ENCODE data around the gene C2CD4A.
"Not testable (repeated sequence)": the region's sequence is repeated elsewhere in the genome, so short reads cannot be mapped to it uniquely, and the experiment has no call there.

C2CD4A gene, protein sequence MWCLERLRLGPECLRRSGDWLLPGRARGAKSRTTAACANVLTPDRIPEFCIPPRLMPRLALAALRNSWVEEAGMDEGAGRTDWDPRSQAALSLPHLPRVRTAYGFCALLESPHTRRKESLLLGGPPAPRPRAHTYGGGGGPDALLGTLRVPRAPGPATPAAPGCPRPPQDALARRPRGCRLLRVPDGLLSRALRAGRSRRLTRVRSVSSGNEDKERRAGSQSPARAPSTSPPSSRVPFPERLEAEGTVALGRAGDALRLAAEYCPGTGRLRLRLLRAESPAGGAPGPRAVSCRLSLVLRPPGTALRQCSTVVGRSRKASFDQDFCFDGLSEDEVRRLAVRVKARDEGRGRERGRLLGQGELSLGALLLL

DNA sequence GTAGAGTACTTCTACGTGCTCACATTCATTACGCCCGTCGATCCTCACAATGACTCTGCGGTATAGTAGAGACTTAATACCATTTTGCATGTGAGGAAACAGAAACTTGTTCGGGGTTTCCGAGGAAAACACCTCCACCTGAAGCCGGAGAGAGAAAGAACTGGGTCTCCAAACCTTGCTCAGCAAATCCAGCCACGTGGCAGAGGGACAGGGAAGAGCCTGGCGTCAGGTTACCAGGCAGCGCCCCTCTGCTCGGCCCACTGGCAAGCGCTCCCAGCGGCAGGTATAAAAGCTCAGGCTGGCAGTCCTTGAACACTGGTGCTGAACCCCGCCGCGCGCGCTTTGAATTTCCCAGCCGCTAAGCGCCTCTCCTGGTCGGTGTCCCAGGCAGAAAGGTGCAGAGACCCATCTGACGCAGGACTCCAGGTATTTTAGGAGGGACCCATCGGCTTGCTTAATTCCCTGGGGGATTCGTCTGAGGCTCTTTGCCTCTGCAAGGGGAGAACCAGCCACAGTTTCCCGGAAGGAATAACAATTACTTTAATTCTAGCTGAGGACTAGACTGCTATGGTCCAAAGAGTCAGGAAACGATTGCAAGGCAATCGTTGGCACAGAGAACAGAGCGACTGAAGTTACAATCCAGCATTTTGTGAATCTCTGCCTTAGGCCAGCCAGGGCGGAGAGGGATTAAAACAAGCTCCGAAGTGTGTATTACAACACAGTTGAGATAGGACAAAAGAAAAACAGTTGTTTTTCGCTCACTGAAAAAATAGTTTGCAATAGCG lies at the start of gene C2CD4A:
TSS of gene C2CD4A (plus strand) at position 315 of the 785 bp plus-strand sequence. CDS start 637 bp downstream, outside the sequence.
- peak; percentile 19 to 41 for DNase-seq (ENCODE audit: low read depth in 2 of 2)

DNA sequence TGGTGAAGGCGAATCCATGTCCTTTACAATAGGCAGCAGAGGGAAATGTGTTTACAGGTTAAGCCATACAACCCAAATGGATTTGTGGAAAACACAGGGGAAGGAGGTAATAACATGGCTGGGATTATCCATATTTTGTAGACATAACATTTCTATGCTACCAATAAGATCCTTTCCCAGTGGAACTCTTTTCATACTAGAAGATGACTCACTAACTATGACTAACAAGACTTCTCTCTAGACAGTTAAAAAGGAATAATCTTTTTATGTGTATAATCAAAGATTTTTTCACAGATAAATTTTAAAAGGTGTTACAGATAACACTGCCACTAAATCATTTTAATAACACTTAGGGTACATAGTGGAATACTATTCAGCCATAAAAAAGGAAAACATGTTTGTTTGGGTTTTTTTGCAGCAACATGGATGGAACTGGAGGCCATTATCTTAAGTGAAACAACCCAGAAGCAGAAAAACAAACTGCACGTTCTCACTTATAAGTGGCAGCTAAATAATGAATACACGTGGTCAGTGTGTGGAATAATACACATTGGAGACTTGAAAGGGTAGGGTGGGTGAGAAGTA lies 46.1 kb upstream of the C2CD4A start:
- no peak for DNase-seq (ENCODE audit: low read depth in 2 of 2)

DNA sequence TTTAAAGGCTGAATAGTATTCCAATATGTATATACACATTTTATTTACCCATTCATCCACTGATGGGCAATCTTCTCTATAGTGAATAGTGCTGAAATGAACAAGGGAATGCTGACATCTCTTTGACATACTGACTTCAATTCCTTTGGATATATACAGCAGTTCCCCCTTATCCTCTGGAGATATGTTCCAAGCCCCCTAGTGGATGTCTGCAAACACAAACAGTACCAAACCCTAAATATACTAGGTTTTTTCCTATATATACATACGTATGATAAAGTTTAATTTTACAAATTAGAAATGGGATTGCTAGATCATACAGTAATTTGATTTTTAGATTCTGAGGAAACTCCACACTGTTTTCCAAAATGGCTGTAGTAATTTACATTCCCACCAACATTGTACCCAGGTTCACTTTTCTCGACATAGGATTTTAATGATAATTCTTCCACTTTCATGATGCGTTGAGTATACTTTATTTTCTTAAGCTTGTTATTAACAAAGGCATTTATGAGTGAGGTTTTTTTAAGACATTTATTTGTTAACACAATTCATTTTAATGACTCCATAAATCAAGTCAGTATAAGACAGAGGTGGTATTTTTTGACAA lies 44.7 kb upstream of the C2CD4A start:
- no peak for DNase-seq (ENCODE audit: low read depth in 2 of 2)

DNA sequence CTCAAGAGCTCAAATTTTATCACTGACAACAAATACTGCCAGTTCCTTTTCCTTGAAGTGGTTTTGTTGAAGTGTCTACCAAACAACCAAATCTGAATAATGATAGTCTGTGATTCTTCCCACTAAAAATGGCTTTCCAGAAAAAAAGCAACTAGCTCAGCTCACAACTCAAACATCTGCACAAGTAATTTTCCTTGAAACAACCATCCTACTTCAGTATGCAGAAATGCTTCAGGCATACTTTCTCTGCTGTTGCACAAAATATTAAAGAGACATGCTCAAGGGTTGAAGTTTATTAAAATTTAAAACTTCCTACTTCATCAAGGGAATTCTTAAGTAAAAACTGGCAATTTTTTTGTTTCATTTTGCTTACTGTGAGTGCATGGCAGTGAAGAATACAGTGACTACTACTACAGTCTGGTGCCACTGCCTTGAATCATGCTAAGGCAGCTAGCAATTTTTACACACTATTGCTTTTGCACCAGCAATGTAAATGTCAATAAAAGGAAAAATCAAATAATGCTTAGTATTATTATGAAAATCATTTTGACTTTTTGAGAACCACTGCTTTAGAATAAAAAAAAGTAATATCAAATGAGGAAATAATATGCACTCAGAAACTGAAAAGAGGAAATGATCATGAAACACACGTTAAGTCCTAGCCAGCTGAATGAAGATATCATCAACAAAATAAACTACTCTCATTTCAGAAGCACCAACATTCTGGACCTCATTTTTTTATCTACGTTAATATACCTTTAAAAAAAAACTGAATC lies 40.1 kb upstream of the C2CD4A start:
- DNase-seq (ENCODE audit: low read depth in 2 of 2) = no peak

DNA sequence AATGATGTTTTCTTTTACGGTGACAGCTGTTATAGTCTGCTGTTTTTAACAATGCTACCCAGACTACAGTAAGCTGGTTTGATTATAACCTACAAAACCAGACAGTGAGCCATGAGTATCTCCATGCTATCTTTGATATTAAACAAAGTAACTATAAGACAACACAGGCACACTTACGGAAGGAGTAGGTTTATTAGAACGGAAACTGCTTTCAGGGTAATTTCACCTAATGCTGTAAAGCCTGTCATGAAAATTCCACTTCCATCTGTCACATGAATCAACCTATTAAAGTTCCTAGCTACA lies 39.6 kb upstream of the C2CD4A start:
- DNase-seq (ENCODE audit: low read depth in 2 of 2) = no peak

DNA sequence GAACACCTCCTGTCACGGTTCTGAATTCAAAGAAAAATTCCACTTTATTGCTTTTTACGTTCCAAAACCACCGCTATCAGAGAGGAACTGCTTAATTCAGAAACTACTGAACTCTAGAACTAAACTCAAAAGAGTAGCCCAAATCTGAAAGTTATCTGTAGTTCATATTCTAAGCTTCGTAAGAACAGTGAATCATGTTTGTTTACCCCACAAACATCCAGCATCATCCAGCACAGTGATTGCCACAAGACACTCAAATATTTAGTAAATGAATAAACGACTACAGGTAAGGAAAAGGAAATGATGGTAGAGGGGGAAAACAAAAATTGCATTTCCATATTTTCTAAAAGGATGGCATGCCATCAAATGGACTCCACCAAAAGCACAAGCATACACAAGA lies 38.9 kb upstream of the C2CD4A start:
- DNase-seq (ENCODE audit: low read depth in 2 of 2) = no peak

DNA sequence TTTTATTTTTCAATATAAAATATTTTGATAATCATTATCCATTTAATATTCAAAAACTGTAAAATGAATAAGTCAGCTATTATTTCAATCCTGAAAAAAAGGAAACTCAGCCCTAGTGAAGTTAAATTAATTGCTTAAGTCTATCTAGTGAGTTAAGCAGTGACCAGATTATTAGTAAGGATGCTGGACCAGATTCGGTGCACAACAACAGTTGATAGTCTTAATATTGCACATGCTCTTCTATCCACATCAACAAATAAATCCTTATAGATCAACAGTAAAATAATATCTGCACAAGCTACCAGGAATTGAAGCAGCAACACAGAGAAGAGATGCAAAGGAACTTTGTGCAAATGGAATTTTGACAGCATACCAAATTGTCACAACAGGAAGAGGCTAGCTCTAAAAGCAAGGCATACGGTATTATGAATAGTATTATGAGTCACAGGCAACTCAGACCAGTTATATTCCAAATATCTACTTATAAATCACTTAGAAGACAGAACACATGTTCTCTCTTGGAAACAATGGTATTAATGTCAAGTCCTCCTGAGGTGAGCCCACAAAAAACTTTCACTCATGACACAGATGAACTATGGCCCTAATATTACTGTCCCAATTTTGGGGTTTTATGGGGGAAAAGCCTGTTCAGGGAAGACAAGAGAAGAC lies 31.4 kb upstream of the C2CD4A start:
- no peak for DNase-seq (ENCODE audit: low read depth in 2 of 2)

DNA sequence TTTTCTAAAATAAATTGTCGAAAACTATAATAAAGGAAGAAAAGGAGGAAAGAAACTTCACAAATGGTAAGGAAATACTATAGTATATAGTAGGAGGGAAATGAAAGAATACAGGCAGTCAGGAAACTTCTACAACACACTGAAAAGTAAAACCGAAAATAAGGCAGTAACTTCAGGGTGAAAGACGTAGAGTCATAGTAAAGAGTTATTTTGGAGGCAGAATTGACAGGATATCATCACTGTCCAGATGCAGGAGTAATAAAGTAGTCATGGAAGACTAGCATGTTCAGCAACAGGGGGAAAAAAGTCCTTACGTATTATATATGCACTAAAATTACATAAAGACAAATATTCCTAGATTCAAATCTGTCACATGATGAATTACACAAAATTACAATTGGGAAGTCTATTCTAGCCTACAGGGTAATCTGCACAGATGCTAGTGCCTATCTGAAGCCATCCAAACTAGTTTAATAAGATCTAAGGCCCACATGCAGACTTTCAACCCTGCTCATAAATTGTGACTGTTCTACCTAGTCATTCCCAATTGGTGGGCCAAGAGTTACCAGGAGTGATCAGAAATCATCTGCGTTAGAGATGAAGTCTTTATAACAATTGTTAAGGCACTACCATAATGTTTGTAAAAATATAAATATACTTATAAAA lies 20.6 kb upstream of the C2CD4A start:
- DNase-seq (ENCODE audit: low read depth in 2 of 2) = no peak

DNA sequence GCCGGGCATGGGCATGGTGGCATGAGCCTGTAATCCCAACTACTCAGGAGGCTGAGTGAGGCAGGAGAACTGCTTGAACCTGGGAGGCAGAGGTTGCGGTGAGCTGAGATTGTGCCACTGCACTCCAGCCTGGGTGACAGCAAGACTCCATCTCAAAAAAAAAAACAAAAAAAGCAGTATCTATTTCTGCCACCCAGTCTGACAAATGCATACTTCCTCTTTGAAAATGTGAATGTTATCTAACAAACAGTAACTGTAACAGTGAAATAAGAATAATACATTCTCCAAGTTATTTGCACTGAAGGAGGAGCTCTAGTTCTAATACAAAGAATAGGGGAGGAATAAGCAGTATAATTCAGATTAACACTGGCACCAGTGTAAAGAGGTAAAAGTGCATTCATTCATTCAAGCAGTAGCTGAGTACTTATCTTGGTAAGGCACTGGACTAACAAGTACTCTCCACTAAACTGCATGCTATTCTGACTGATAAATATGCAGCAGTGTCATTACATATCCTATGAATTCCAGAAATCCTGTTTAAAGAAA lies 19.4 kb upstream of the C2CD4A start:
- no peak for DNase-seq (ENCODE audit: low read depth in 2 of 2)

DNA sequence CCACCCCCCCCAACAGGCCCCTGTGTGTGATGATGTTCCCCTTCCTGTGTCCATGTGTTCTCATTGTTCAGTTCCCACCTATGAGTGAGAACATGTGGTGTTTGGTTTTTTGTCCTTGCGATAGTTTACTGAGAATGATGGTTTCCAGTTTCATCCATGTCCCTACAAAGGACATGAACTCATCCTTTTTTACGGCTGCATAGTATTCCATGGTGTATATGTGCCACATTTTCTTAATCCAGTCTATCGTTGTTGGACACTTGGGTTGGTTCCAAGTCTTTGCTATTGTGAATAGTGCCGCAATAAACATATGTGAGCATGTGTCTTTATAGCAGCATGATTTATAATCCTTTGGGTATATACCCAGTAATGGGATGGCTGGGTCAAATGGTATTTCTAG lies 18.5 kb upstream of the C2CD4A start:
- DNase-seq (ENCODE audit: low read depth in 2 of 2) = not testable (repeated sequence)

DNA sequence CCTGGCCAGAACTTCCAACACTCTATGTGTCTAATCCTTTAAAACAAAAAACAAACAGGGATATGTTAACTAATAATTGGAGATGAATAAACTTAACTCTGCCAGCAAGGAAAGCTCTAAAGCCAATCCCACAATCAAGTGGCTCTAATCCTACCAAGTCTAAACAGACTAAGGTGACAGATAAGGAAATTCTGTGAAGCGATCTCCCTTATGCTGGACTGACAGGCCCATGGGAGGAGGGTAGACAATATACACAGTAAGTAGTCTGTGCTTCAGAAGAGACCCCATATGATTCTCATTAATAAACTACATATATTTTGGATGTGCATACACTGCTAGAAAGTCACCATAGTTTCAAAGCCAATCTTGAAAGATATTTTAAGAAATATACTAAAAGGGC lies 16.7 kb upstream of the C2CD4A start:
- DNase-seq (ENCODE audit: low read depth in 2 of 2) = no peak

DNA sequence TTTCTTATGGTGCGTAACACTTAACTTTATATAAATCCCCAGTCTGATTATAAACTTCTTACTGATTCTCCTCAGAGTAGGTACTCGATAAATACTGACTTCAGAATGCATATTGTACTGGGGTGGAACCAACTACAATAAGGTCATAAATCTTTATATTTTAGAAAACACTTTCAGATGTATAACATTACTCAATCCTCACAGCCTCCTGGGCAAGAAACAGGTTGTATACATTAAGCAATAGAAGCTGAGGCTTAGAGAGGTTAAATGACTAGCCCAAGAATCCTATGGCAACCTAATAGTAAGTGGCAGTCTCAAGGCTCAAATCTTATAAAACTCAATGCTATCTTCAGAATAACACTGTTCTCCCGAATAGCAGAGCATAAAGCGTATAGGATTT lies 15.6 kb upstream of the C2CD4A start:
- no peak for DNase-seq (ENCODE audit: low read depth in 2 of 2)

DNA sequence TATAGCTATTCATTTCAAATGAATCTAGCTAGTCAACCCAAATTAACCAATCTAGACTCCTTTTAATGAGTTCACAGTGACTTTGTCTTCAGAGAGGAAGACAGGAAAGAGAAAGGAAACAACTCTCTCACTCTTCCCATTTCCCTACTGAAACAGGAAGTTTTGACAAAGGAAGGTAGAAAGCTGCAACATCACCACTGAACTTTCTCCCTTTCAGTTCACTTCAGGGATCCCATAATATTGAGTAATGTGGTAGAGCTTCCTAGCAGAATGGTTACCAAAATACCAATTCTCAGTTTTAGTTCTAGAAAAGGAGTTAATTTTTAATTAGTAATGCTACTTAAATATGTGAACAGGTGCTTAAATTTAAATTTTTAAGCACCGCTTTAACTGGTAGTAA lies 14.1 kb upstream of the C2CD4A start:
- DNase-seq (ENCODE audit: low read depth in 2 of 2) = no peak

DNA sequence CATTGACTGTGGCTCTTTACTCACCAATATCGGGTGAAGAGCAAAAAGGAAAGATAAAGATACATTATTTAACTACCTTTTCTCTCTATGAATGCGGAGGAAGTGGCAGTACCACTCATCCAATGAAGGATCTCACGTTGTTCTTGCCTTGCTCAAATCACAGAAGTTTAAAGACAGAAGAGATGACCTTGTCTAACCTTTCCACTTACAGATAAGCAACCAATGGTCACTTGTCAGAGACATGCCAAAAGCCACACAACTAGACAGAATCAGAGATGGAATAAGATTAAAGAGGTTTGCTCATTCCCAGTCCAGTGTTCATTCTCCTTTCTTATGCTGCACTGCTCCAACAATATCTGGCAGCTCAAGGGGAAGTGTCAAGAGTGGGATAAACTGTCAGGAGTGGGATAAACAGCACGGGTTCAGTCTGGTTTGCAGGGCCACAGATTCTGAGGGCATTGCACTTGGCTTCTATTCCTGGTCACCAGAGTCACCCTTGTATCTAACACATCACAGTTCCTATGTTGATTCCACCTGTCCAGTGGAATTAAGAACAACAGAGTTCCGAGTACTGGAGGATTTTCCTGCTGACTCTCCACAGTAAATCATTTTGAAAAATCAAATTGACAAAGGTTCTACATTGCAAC lies 13.2 kb upstream of the C2CD4A start:
- no peak for DNase-seq (ENCODE audit: low read depth in 2 of 2)

DNA sequence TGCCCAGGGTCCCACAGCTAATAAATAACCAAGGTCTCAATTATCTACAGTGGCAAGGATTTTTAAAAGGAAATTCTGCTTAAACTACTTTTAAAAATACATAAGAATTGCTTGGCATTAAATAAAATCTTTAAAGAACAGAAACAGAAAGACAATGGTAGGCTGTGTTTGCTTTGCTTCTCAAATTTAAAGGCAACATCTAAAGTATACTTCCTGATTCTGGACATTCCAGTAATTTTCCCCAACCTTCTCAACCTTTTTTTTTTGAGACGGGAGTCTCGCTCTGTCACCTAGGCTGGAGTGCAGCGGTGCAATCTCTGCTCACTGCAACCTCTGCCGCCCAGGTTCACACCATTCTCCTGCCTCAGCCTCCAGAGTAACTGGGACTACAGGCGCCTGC lies 11.8 kb upstream of the C2CD4A start:
- no peak for DNase-seq (ENCODE audit: low read depth in 2 of 2)

DNA sequence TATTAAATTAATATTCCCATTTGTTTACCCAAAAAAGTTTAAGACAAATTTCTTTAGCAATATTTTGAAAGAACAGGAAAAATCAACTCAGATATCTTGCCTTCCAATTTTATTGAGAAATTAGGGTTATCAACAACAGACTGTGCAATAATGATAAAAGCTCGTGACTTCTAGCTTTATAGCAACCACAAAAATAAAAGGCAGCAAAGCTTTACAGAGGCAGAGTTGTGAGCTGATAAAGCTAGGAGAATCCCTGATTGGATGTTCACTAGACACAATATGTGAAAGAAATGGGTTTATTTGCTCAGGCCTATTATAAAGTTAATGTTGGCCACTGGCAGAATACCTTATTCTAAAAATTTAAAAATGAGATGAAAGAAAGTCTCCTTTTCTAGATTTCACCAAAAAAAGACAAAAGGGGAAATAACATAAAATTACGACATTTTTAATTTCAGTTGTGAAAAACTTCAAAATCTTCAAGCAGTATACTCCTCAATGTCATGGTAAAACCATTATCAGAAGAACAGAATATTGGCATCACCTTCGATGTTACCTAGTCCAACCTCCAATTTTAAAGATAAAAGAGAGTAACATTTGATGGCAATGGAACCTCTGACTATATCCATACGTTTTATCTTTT lies 9.3 kb upstream of the C2CD4A start:
- DNase-seq (ENCODE audit: low read depth in 2 of 2) = no peak

DNA sequence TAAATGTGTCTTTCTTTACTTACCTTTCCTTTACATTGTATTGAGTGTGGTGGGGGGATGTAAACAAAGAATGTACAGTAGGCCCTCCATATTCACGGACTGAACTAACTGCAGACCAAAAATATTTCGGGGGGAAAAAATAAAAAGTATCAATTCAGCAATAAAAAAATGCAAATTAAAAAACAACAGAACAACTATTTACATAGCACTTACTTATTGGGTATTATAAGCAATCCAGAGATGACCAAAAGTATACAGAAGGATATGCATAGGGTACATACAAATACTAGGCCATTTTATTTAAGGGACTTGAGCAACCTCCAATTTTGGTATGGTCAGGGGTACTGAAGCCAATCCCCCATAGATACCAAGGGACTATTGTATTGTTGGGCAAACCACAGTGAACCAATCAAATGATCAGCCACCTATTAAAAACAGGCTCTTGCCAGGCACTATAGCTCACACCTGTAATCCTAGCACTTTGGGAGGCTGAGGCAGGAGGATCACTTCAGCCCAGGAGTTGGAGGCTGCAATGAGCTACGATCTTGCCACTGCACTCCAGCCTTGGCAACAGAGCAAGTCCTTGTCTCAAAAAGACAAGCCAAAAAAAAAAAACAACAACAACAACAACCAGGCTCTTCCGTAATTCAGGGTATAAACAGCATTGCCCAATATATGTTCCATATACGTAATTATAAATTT lies 8.3 kb upstream of the C2CD4A start:
- DNase-seq (ENCODE audit: low read depth in 2 of 2) = no peak

DNA sequence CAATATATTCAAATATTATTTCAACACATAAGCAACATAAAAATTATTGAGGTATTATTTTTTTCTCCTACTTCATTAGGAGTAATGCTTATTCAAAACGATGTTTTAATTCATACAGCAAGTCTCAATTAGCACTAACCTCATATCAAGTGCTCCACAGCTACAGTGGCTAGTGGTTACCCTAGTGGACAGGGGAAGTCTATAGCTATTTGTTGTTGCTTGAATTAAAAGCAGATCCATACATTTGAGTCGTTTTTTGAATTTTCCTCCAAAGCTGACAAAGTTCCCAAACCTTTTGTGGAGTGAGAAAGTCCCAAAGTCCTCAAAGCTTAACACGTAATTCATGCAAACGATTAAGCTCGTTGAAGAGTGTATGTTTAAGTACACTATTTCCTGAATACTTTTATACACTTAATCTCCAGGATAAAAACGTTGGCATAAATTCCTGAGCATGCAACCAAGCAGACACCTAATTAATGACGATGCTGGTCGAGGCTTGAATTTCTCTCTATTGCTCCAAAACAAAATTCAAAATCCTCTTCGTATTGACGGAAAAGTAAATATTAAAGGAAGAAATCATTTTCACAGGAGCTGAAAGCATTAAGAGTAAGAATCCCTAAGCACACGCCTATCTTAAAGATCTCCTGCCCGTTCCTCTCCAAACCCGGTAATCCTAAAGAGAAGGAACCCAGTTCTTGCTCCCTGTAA lies 7.5 kb upstream of the C2CD4A start:
- no peak for DNase-seq (ENCODE audit: low read depth in 2 of 2)

Measured in stimulated activated CD8-positive, alpha-beta memory T cell treated with anti-CD3 and anti-CD28 coated beads, Interleukin-7, amount 100 ng/mL, for 4 hours (primary cell).